ENCODE results near the gene RAB27B. TPM values are rescaled to one million over a fixed set of nuclear protein-coding genes. Genes with fewer than 3 reads are reported as not detected.
"Not testable (repeated sequence)": the region's sequence is repeated elsewhere in the genome, so short reads cannot be mapped to it uniquely, and the experiment has no call there.

Gene RAB27B
- total RNA-seq, 1 donor, result 14.3 TPM

- Histone ChIP-seq H3K4me3 (ENCODE audit: low read length) (no peak overlapping the region), H3K4me1 (ENCODE audit: insufficient read depth, low read length) (peaks cover 13% of the 10 kb centered on the region), H3K27me3 (ENCODE audit: insufficient read depth, low read length) (peaks cover 3% of the 10 kb centered on the region), H3K9me3 (ENCODE audit: low read depth, low read length) (no peaks in the 10 kb centered on the region)
These were observed 2.0 kb downstream of the RAB27B start for GRCh38 chr18:54830260-54830659.

GRCh38 chr18:54830866-54831265, 2.6 kb downstream of the RAB27B start:
- Histone ChIP-seq H3K27me3 (ENCODE audit: insufficient read depth, low read length) (peaks cover 3% of the 10 kb centered on the region), H3K4me1 (ENCODE audit: insufficient read depth, low read length) (peaks cover 15% of the 10 kb centered on the region), H3K4me3 (ENCODE audit: low read length) (no peak overlapping the region), H3K9me3 (ENCODE audit: low read depth, low read length) (no peaks in the 10 kb centered on the region)

- Histone ChIP-seq H3K9me3 (ENCODE audit: low read depth, low read length) (no peaks in the 10 kb centered on the region), H3K27me3 (ENCODE audit: insufficient read depth, low read length) (no peaks in the 10 kb centered on the region), H3K4me1 (ENCODE audit: insufficient read depth, low read length) (peaks cover 3% of the 10 kb centered on the region), H3K4me3 (ENCODE audit: low read length) (no peak overlapping the region)
These were observed 7.7 kb downstream of the RAB27B start for GRCh38 chr18:54835944-54836343.

DNA sequence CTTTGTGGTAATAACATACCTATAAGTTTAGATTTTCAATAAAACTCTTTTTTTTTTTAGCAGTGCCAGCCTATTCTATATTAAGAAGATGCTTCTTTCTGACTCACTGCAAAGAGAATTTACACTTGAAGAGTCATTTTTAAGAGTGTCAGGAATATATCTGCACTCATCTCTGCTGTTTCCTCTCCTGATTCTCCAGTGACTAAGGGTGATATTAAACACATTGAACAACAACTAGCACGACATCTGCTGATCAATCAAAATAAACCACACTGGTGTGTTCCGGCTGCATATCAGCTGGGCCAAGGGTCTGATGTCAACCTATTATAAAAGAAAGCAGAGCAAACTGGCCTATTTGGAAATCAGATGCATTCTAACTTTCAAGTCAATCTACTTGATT, 15.0 kb downstream of the RAB27B start:
- Histone ChIP-seq H3K4me3 (ENCODE audit: low read length) (no peak overlapping the region), H3K27me3 (ENCODE audit: insufficient read depth, low read length) (no peaks in the 10 kb centered on the region), H3K9me3 (ENCODE audit: low read depth, low read length) (no peaks in the 10 kb centered on the region), H3K4me1 (ENCODE audit: insufficient read depth, low read length) (no peaks in the 10 kb centered on the region)

GRCh38 chr18:54845787-54846186, 17.5 kb downstream of the RAB27B start:
- Histone ChIP-seq H3K4me1 (ENCODE audit: insufficient read depth, low read length) (no peaks in the 10 kb centered on the region), H3K27me3 (ENCODE audit: insufficient read depth, low read length) (no peaks in the 10 kb centered on the region), H3K9me3 (ENCODE audit: low read depth, low read length) (no peaks in the 10 kb centered on the region), H3K4me3 (ENCODE audit: low read length) (no peak overlapping the region)

- Histone ChIP-seq H3K9me3 (ENCODE audit: low read depth, low read length) (no peaks in the 10 kb centered on the region), H3K4me3 (ENCODE audit: low read length) (no peak overlapping the region), H3K27me3 (ENCODE audit: insufficient read depth, low read length) (no peaks in the 10 kb centered on the region), H3K4me1 (ENCODE audit: insufficient read depth, low read length) (peaks cover 12% of the 10 kb centered on the region)
These were observed 19.8 kb downstream of the RAB27B start for GRCh38 chr18:54848121-54848520.

DNA sequence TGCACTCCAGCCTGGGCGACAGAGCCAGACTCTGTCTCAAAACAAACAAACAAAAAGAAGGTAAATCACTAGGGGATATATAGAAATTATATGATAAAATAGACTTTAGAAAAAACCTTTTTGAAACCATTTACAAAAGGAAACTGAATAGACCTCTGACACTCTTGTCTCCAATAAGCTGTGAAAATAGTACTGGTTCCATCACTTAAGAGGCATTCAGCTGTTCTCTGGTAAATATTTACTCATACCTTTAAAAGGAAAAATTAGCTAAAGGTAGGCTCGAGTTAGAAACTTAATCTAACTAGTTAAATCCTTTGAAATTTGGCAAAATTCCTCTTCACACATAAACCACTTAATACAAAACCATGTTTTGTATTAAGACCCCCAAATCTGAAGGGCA, 21.4 kb downstream of the RAB27B start:
- Histone ChIP-seq H3K9me3 (ENCODE audit: low read depth, low read length) (no peaks in the 10 kb centered on the region), H3K4me3 (ENCODE audit: low read length) (no peak overlapping the region), H3K4me1 (ENCODE audit: insufficient read depth, low read length) (peaks cover 15% of the 10 kb centered on the region), H3K27me3 (ENCODE audit: insufficient read depth, low read length) (no peaks in the 10 kb centered on the region)

DNA sequence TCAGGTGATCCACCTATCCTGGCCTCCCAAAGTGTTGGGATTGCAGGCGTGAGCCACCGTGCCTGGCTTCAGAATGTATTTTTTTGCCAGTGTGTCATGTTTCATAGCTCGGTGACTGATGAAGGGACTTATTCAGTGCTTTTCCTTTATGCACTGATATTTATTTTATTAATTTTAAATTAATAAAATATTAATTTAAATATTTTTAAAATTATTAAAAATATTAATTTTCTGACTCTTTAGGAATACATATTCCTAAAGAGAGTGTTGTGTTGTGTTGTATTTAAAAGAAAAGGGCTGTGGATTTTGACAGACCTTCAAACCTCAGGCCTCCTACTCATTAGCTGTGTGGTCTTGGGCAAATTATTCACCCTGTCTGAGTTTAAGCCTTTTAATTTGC, 22.3 kb downstream of the RAB27B start:
- H3K4me1 ChIP-seq (ENCODE audit: insufficient read depth, low read length), result peaks cover 15% of the 10 kb centered on the region
- no peaks in the 10 kb centered on the region for H3K9me3 ChIP-seq (ENCODE audit: low read depth, low read length)
- no peak overlapping the region for H3K4me3 ChIP-seq (ENCODE audit: low read length)
- H3K27me3 ChIP-seq (ENCODE audit: insufficient read depth, low read length), result no peaks in the 10 kb centered on the region

DNA sequence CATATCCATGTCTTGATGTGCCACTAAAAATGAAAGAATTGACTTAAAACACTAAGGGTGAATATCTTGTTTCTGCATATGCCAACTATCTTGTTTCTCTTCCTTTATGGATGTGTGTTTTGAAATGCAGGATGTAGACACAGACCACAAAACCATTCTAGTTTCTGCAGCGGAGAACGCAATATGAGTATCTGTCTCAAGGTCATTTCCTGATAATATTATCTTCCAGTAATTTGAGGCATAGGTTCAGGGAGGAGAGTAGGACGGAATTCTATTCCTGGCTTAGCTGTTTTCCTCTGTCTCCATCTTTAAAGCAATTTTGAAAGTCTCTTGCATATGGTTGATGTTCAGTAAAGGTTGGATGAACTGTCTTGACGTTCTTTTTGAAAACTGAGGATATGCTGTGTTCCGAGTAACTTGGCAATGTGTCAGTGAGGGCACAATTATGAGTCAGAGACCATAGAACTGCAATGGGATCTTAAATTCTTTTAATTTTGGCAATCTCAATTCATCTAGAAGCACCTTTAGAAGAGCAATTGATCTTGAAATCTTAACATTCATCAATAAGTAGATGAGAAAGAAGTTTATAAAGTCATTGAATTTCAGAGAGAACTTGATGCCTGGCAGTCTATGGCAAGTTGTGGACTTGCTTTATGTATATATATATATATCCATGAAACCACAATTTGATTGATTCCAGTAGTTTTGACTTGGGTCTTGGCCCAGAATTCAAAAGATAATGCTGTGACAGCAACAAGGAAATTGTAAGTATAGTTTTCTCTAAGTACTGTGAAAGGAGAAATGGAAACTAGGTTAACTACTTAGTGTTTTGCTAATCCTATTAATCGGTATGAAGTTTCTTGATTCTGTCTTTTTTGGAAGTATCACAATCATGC, 24.8 kb downstream of the RAB27B start:
- H3K4me1 ChIP-seq (ENCODE audit: insufficient read depth, low read length), result peaks cover 15% of the 10 kb centered on the region
- H3K4me3 ChIP-seq (ENCODE audit: low read length), result no peak overlapping the region
- no peaks in the 10 kb centered on the region for H3K27me3 ChIP-seq (ENCODE audit: insufficient read depth, low read length)
- no peaks in the 10 kb centered on the region for H3K9me3 ChIP-seq (ENCODE audit: low read depth, low read length)

- not testable (repeated sequence) for H3K9me3 ChIP-seq (ENCODE audit: low read depth, low read length); H3K4me3 ChIP-seq (ENCODE audit: low read length); H3K27me3 ChIP-seq (ENCODE audit: insufficient read depth, low read length)
- H3K4me1 ChIP-seq (ENCODE audit: insufficient read depth, low read length), result peaks cover 15% of the 10 kb centered on the region
These were observed 26.8 kb downstream of the RAB27B start for GRCh38 chr18:54855050-54855449.

GRCh38 chr18:54856105-54856646, 27.9 kb downstream of the RAB27B start:
- no peaks in the 10 kb centered on the region for H3K27me3 ChIP-seq (ENCODE audit: insufficient read depth, low read length)
- H3K4me1 ChIP-seq (ENCODE audit: insufficient read depth, low read length), result peaks cover 15% of the 10 kb centered on the region
- no peaks in the 10 kb centered on the region for H3K9me3 ChIP-seq (ENCODE audit: low read depth, low read length)
- H3K4me3 ChIP-seq (ENCODE audit: low read length), result no peak overlapping the region

DNA sequence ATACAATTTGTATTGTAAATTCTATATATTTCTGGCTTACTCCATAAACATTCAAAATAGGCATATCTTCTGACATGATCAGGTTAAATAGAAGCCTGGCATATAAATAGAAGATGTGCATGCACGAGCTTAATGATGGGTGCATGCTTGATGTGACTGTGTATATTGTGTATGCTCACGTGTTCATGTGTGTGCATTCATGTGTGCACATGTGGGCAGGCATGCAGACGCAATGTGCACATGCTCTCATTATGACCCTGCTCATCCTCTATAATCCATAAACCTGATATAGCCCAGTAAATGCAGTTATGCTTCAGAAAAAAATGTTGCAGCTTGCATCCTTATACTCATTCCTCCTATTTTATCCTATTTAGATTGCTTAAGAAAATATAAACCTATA, 29.2 kb downstream of the RAB27B start:
- H3K4me1 ChIP-seq (ENCODE audit: insufficient read depth, low read length), result peaks cover 9% of the 10 kb centered on the region
- H3K27me3 ChIP-seq (ENCODE audit: insufficient read depth, low read length), result no peaks in the 10 kb centered on the region
- H3K9me3 ChIP-seq (ENCODE audit: low read depth, low read length), result no peaks in the 10 kb centered on the region
- no peak overlapping the region for H3K4me3 ChIP-seq (ENCODE audit: low read length)

DNA sequence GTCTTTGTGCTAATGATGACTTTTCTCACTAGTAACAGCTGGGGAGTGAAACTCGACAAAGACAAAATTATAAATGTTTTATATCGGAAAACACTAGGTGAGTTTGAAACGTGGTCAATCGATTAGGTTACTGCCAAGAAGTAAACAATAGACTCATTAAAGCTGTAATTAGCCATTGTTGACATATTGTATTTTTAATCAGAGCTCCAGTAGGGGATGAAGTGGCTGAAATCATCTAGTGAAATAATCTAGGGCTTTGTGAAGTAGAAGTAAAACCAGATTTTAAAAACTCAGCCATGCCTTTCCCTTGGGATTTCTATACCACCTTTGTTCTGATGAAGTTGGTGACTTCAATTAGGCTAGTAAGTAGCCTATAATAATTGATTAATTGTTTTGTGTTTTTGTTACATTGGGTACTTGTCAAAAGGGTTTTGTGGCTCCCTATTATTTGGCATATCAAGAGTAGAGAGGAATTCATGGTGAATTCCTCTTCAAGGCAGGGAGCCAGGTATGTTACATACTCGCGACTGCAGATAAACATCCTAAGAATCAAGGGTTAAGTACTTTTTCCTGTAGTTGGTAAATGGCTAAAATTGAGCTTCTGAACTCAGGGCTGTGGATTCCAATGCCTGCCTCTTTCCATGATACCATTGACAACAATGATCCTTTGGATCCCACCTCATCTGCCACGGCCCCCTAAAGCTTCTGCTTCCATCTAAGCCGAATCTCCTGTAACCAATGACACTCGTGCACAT, 31.6 kb downstream of the RAB27B start:
- no peaks in the 10 kb centered on the region for H3K4me1 ChIP-seq (ENCODE audit: insufficient read depth, low read length)
- no peaks in the 10 kb centered on the region for H3K9me3 ChIP-seq (ENCODE audit: low read depth, low read length)
- no peaks in the 10 kb centered on the region for H3K27me3 ChIP-seq (ENCODE audit: insufficient read depth, low read length)
- no peak overlapping the region for H3K4me3 ChIP-seq (ENCODE audit: low read length)

- Histone ChIP-seq H3K4me3 (ENCODE audit: low read length) (no peak overlapping the region), H3K9me3 (ENCODE audit: low read depth, low read length) (no peaks in the 10 kb centered on the region), H3K4me1 (ENCODE audit: insufficient read depth, low read length) (no peaks in the 10 kb centered on the region), H3K27me3 (ENCODE audit: insufficient read depth, low read length) (no peaks in the 10 kb centered on the region)
These were observed 32.7 kb downstream of the RAB27B start for GRCh38 chr18:54860941-54861340.

- Histone ChIP-seq H3K4me1 (ENCODE audit: insufficient read depth, low read length) (no peaks in the 10 kb centered on the region), H3K4me3 (ENCODE audit: low read length) (no peak overlapping the region)
These were observed 38.9 kb downstream of the RAB27B start for GRCh38 chr18:54867131-54867530.

More at GRCh38 chr18:54867131-54867530, 38.9 kb downstream of the RAB27B start:
- H3K27me3 ChIP-seq (ENCODE audit: insufficient read depth, low read length), result no peaks in the 10 kb centered on the region
- H3K9me3 ChIP-seq (ENCODE audit: low read depth, low read length), result no peaks in the 10 kb centered on the region

Measured in mononuclear cell (primary cell).